ENCODE measurements around the gene HCRTR1. TPM values are rescaled to one million over a fixed set of nuclear protein-coding genes. Genes with fewer than 3 reads are reported as not detected.

HCRTR1 gene
- total RNA-seq, 4 donors from 2014 or later: 0.59 TPM; not detected in 3

- no peak for TF ChIP-seq POLR2A (IDR thresholded peaks at IDR 0.05)
- no peak for TF ChIP-seq CTCF (IDR thresholded peaks at IDR 0.05 in 4 of 5, conservative IDR thresholded peaks at IDR 0.05 in 1 of 5)
- intact Hi-C loops (cut with DNase I; ENCODE audit: low total_unique reads) (no loop called here), in situ Hi-C loops (cut with MboI; ENCODE audit: low sequenced_read_pairs in 4 of 4) (loop anchor here (25.0 kb wide), 1 partner anchor 308 kb away; no protein-coding TSS in a partner anchor)
- Histone ChIP-seq H3K36me3 (no peaks in the 10 kb centered on the region), H3K27ac (no peak overlapping the region), H3K4me1 (peaks cover 0 to 5% of the 10 kb centered on the region in 2 donors), H3K9me3 (no peaks in the 10 kb centered on the region), H3K27me3 (no peaks in the 10 kb centered on the region), H3K4me3 (no peak overlapping the region)
- ATAC-seq (no peak), DNase-seq (no peak)
Measured at GRCh38 chr1:31654474-31654776, 36.9 kb downstream of the HCRTR1 start.

- no peak overlapping the region for H3K4me3 ChIP-seq
- no peaks in the 10 kb centered on the region for H3K27me3 ChIP-seq
- no peaks in the 10 kb centered on the region for H3K9me3 ChIP-seq
- TF ChIP-seq CTCF (IDR thresholded peaks at IDR 0.05 in 4 of 5, conservative IDR thresholded peaks at IDR 0.05 in 1 of 5): no peak
- TF ChIP-seq POLR2A (IDR thresholded peaks at IDR 0.05): no peak
- H3K4me1 ChIP-seq: peaks cover 0 to 5% of the 10 kb centered on the region in 2 donors
- DNase-seq: no peak
- H3K27ac ChIP-seq: no peak overlapping the region
- in situ Hi-C loops (cut with MboI; ENCODE audit: low sequenced_read_pairs in 4 of 4) (loop anchor here (25.0 kb wide), 1 partner anchor 307 kb away; no protein-coding TSS in a partner anchor), intact Hi-C loops (cut with DNase I; ENCODE audit: low total_unique reads) (no loop called here)
- ATAC-seq: no peak
- no peaks in the 10 kb centered on the region for H3K36me3 ChIP-seq
Measured at GRCh38 chr1:31655104-31655503, 37.6 kb downstream of the HCRTR1 start.

GRCh38 chr1:31655756-31656155 is 38.3 kb downstream of the HCRTR1 start:
- TF ChIP-seq CTCF (IDR thresholded peaks at IDR 0.05 in 4 of 5, conservative IDR thresholded peaks at IDR 0.05 in 1 of 5): no peak
- TF ChIP-seq POLR2A (IDR thresholded peaks at IDR 0.05): no peak
- H3K36me3 ChIP-seq: no peaks in the 10 kb centered on the region
- H3K4me1 ChIP-seq: peaks cover 0 to 3% of the 10 kb centered on the region in 2 donors
- no peak overlapping the region for H3K4me3 ChIP-seq
- in situ Hi-C loops (cut with MboI; ENCODE audit: low sequenced_read_pairs in 4 of 4) (loop anchor here (25.0 kb wide), 1 partner anchor 307 kb away; no protein-coding TSS in a partner anchor), intact Hi-C loops (cut with DNase I; ENCODE audit: low total_unique reads) (no loop called here)
- no peak for ATAC-seq
- no peaks in the 10 kb centered on the region for H3K9me3 ChIP-seq
- H3K27me3 ChIP-seq: no peaks in the 10 kb centered on the region
- no peak overlapping the region for H3K27ac ChIP-seq
- DNase-seq: no peak

- TF ChIP-seq CTCF (IDR thresholded peaks at IDR 0.05 in 4 of 5, conservative IDR thresholded peaks at IDR 0.05 in 1 of 5): no peak
- H3K27me3 ChIP-seq: no peaks in the 10 kb centered on the region
Measured at GRCh38 chr1:31657020-31657804, 39.7 kb downstream of the HCRTR1 start.

More at GRCh38 chr1:31657020-31657804, 39.7 kb downstream of the HCRTR1 start:
- H3K4me1 ChIP-seq: no peaks in the 10 kb centered on the region
- DNase-seq: no peak
- ATAC-seq: no peak
- intact Hi-C loops (cut with DNase I; ENCODE audit: low total_unique reads): no loop called here
- in situ Hi-C loops (cut with MboI; ENCODE audit: low sequenced_read_pairs in 4 of 4): loop anchor here (25.0 kb wide), 1 partner anchor 305 kb away; no protein-coding TSS in a partner anchor
- H3K27ac ChIP-seq: no peak overlapping the region
- H3K36me3 ChIP-seq: no peaks in the 10 kb centered on the region
- no peak overlapping the region for H3K4me3 ChIP-seq
- no peaks in the 10 kb centered on the region for H3K9me3 ChIP-seq
